T-cell (primary cell): ENCODE results near the gene RILPL1. TPM values are rescaled to one million over a fixed set of nuclear protein-coding genes. Genes with fewer than 3 reads are reported as not detected.
A peak's percentile ranks its signal among the peaks of the same experiment; 100 is the strongest.
"Not testable (repeated sequence)": the region's sequence is repeated elsewhere in the genome, so short reads cannot be mapped to it uniquely, and the experiment has no call there.

Experiments used
- ATAC-seq, 4 experiments: fragments of 200-7000 bp in 3 of 4; fragments of 150-1000 bp in 1 of 4; cut with Tn5 transposase; replicated peaks in 1 of 4; 1 replicate in 3 of 4; 2 replicates in 1 of 4; pipeline ENCODE4 v1.10.0; 2021; ENCODE audit warnings: moderate library complexity in 3 of 4, mild to moderate bottlenecking in 2 of 4, moderate number of reproducible peaks in 1 of 4
- CTCF ChIA-PET, 2 donors: fragments of 300-600 bp; sonication (Branson Sonifier 250); formaldehyde crosslinking; loops; one replicate each; lab custom pipeline; 2022; ENCODE audit warnings: antibody characterized with exemption in 2 of 2; lab: Charles Lee
- POLR2A ChIA-PET, 2 donors: fragments of 300-600 bp; sonication (Branson Sonifier 250); formaldehyde crosslinking; loops; one replicate each; lab custom pipeline; 2022; ENCODE audit warnings: antibody characterized with exemption in 2 of 2; lab: Charles Lee
- DNase-seq, 35 experiments: peaks; one replicate each; pipeline versions ENCODE4 v3.0.0 to v3.0.0-alpha.2; 2013 to 2023
- H3K27ac ChIP-seq: one replicate; pipeline ENCODE4 v1.5.1; 2013; ENCODE audit warnings: low read length
- H3K27me3 ChIP-seq, 2 experiments: replicated peaks in 1 of 2; 1 replicate in 1 of 2; 2 replicates in 1 of 2; pipeline versions ENCODE4 v1.6.1 to v1.7.0; 2013; ENCODE audit warnings: low read length in 1 of 2, mixed read lengths in 1 of 2; ENCODE audit not compliant: control insufficient read depth in 2 of 2, insufficient read depth in 2 of 2; ENCODE audit errors: extremely low read depth in 1 of 2
- H3K36me3 ChIP-seq, 2 donors: 1 replicate in 1 of 2; 2 replicates in 1 of 2; pipeline versions ENCODE4 v1.6.1 to v1.7.0; 2013; ENCODE audit warnings: low read length in 1 of 2; ENCODE audit not compliant: control insufficient read depth in 2 of 2, insufficient read depth in 1 of 2; ENCODE audit errors: extremely low read depth in 1 of 2
- H3K4me1 ChIP-seq, 2 experiments: 1 replicate in 1 of 2; 2 replicates in 1 of 2; pipeline versions ENCODE4 v1.6.1 to v1.7.0; 2013; ENCODE audit warnings: low read length in 2 of 2, mixed read lengths in 1 of 2; ENCODE audit not compliant: insufficient read depth in 2 of 2, control insufficient read depth in 1 of 2; ENCODE audit errors: extremely low read depth in 1 of 2
- H3K4me3 ChIP-seq, 2 donors: 1 replicate in 1 of 2; 2 replicates in 1 of 2; pipeline versions ENCODE4 v1.5.1 to v1.7.0; 2013; ENCODE audit warnings: mild to moderate bottlenecking in 2 of 2, low read length in 1 of 2, moderate library complexity in 1 of 2; ENCODE audit not compliant: control insufficient read depth in 1 of 2; ENCODE audit errors: extremely low read depth in 1 of 2
- H3K9me3 ChIP-seq: 2 replicates; pipeline ENCODE4 v1.7.0; 2013
- H3K27ac Mint-ChIP-seq, 2 donors: one replicate each; pipeline ENCODE4 v1.8.0; 2020 to 2021; ENCODE audit warnings: mild to moderate bottlenecking in 2 of 2, mixed read lengths in 2 of 2
- H3K27me3 Mint-ChIP-seq, 2 donors: one replicate each; pipeline ENCODE4 v1.8.0; 2021 to 2022; ENCODE audit warnings: mixed read lengths in 2 of 2
- H3K36me3 Mint-ChIP-seq: one replicate; pipeline ENCODE4 v1.8.0; 2021; ENCODE audit warnings: mixed read lengths
- H3K4me1 Mint-ChIP-seq, 3 donors: one replicate each; pipeline ENCODE4 v1.8.0; 2020 to 2022; ENCODE audit warnings: mixed read lengths in 3 of 3, mild to moderate bottlenecking in 1 of 3
- H3K4me3 Mint-ChIP-seq, 3 donors: one replicate each; pipeline ENCODE4 v1.8.0; 2020 to 2022; ENCODE audit warnings: mild to moderate bottlenecking in 3 of 3, mixed read lengths in 3 of 3, moderate library complexity in 3 of 3
- H3K9me3 Mint-ChIP-seq, 3 donors: one replicate each; pipeline ENCODE4 v1.8.0; 2020 to 2022; ENCODE audit warnings: mixed read lengths in 3 of 3
- WGBS: methylation state at CpG from one replicate; pipeline ENCODE4 v1.1.5; 2013; ENCODE audit warnings: missing lambda C conversion rate; ENCODE audit not compliant: insufficient coverage; 5-methylcytosine and 5-hydroxymethylcytosine counted together
- total RNA-seq, 35 experiments: library from RNA in 6 of 35; stranded (reverse) in 6 of 35; fragments of 120-200 nt in 1 of 35; gene quantifications; one replicate each; pipeline versions ENCODE4 v1.2.1 to v1.2.4 and lab custom pipeline; 2013 to 2026

Gene RILPL1
- total RNA-seq (1 to 10 TPM; 2.8 to 8.9 (median 6.1) TPM), total RNA-seq (lab: John Stamatoyannopoulos, UW) (1.2 to 11.4 (median 5.5) reads per million in 29 experiments)
- 2.6 TPM for total RNA-seq (2013)

DNA sequence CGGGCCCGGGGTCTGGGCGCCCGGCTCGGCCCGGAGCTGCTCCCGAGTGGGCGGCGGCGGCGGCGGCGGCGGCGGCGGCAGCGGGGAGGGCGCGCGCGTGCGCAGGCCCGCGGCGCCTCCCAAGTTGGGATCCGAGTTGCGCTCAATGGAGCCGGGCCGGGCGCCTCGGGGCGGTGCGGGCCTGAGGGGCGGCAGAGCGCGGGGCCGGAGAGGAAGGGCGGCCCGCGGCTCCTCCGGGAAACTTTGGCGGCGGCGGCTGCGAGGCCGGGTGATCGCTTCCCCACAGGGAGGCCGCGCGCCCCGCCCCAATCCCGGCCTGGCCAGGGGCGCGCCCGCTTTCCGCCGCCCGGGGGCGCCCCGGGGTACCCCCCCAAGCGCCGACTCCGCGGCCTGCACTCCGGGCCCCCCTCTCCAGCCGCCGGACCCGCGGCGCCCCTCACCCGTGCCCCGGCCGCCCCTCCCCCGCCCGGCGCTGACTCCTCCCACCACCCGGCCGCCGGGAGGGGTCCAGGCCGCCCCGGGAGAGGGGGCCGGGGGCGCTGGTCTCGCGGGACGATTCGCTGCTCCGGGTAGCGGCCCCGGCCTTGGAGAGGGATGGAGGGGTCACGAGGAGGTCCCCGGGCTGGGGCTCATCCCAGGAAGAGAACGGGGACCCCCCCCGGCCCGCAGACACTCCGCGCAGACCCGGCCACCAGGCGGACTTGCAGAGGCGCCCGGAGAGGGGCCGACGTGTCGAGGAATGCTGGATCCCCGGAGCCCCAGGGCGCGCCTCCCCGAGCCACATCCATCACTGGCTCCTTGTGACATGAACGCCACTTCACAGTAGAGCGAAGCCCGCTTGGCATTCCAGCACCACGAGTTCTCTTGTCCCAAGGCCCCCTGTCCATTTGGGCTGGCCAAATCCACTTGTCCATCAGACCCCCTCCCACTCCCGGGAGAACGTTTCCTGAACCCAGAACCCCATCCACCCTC, at the start of gene RILPL1:
TSS of gene RILPL1 (minus strand) at position 48 of the 972 bp plus-strand sequence. CDS start 237 bp downstream, outside the sequence.
- DNase-seq (peak in 34 of 35 experiments; percentile 5 to 67 (median 25)), ATAC-seq (peak; percentile 77 to 82 (median 78))
- Histone ChIP-seq H3K27me3 (peaks cover 0 to 5% of the 10 kb centered on the region in 2 experiments), H3K4me3 (peak within 1 kb of the TSS; percentile 65 to 67), H3K27ac (no peak within 1 kb of the TSS), H3K4me1 (peaks cover 10 to 22% of the 10 kb centered on the region in 2 experiments), H3K36me3 (peaks cover 0 to 3% of the 10 kb centered on the region in 2 donors), H3K9me3 (no peaks in the 10 kb centered on the region)
- Mint-ChIP-seq H3K9me3 (no peaks in the 10 kb centered on the region), H3K36me3 (peaks cover under 1% of the 10 kb centered on the region), H3K27me3 (no peaks in the 10 kb centered on the region), H3K4me1 (peaks cover 20 to 24% (median 22%) of the 10 kb centered on the region in 3 donors), H3K27ac (peak within 1 kb of the TSS; percentile 66 to 77), H3K4me3 (peak within 1 kb of the TSS; percentile 81 to 87 (median 82))
- ChIA-PET POLR2A (interaction anchor here in 1 of 2 donors (0.5 kb wide), 1 partner anchor 113 kb away, joined by 6 read pairs; no protein-coding TSS in a partner anchor), CTCF (no interaction called here)
- WGBS, result under 1% methylated on average over 96 of the region's 114 CpGs

GRCh38 chr12:123580772-123581171, 47.3 kb upstream of the RILPL1 start:
- CTCF ChIA-PET, result interaction anchor here in 1 of 2 donors (0.7 to 1.4 kb wide), 2 partner anchors 195 to 537 kb away, joined by 4 to 5 read pairs; no protein-coding TSS in a partner anchor
- Mint-ChIP-seq H3K4me3 (no peak overlapping the region), H3K27ac (peak overlapping the region in 1 of 2 donors; percentile 66), H3K36me3 (no peaks in the 10 kb centered on the region), H3K9me3 (no peaks in the 10 kb centered on the region), H3K4me1 (peaks cover 23 to 31% (median 26%) of the 10 kb centered on the region in 3 donors), H3K27me3 (no peaks in the 10 kb centered on the region)
- ATAC-seq (no peak), DNase-seq (no peak)
- Histone ChIP-seq H3K9me3 (no peaks in the 10 kb centered on the region), H3K27ac (no peak overlapping the region), H3K36me3 (no peaks in the 10 kb centered on the region), H3K27me3 (no peaks in the 10 kb centered on the region), H3K4me3 (no peak overlapping the region), H3K4me1 (peaks cover 12 to 29% of the 10 kb centered on the region in 2 experiments)
- POLR2A ChIA-PET, result no interaction called here
- 94% methylated on average over 3 of the region's 4 CpGs for WGBS

- H3K9me3 Mint-ChIP-seq, H3K27me3 ChIP-seq, POLR2A ChIA-PET, DNase-seq, H3K27me3 Mint-ChIP-seq, H3K36me3 ChIP-seq, H3K27ac ChIP-seq, H3K36me3 Mint-ChIP-seq, H3K27ac Mint-ChIP-seq, H3K4me3 ChIP-seq, H3K4me3 Mint-ChIP-seq, H3K9me3 ChIP-seq, ATAC-seq: not testable (repeated sequence)
- CTCF ChIA-PET, result interaction anchor here in 1 of 2 donors (0.7 kb wide), 1 partner anchor 56 kb away, joined by 6 read pairs; no protein-coding TSS in a partner anchor
- no CpG with 5 or more reads among the region's 4 CpGs for WGBS
- H3K4me1 Mint-ChIP-seq, result peaks cover 12 to 19% (median 17%) of the 10 kb centered on the region in 3 donors
- H3K4me1 ChIP-seq, result peaks cover 4 to 18% of the 10 kb centered on the region in 2 experiments
These were observed 45.3 kb upstream of the RILPL1 start for GRCh38 chr12:123578829-123579228.

GRCh38 chr12:123578243-123578642, 44.7 kb upstream of the RILPL1 start:
- peaks cover 12 to 17% (median 15%) of the 10 kb centered on the region in 3 donors for H3K4me1 Mint-ChIP-seq
- CTCF ChIA-PET, result interaction anchor here in 1 of 2 donors (0.7 kb wide), 2 partner anchors 34 to 56 kb away, joined by 5 to 6 read pairs; no protein-coding TSS in a partner anchor
- H3K27ac ChIP-seq, result no peak overlapping the region
- no peaks in the 10 kb centered on the region for H3K9me3 ChIP-seq
- no peaks in the 10 kb centered on the region for H3K36me3 ChIP-seq
- ATAC-seq (no peak), DNase-seq (no peak)
- H3K9me3 Mint-ChIP-seq, result no peaks in the 10 kb centered on the region
- H3K27me3 Mint-ChIP-seq, result no peaks in the 10 kb centered on the region
- H3K36me3 Mint-ChIP-seq, result no peaks in the 10 kb centered on the region
- H3K27me3 ChIP-seq, result no peaks in the 10 kb centered on the region
- no peak overlapping the region for H3K4me3 ChIP-seq
- POLR2A ChIA-PET, result no interaction called here
- WGBS, result no CpG with 5 or more reads among the region's 3 CpGs
- H3K4me3 Mint-ChIP-seq, result no peak overlapping the region
- no peak overlapping the region for H3K27ac Mint-ChIP-seq
- peaks cover 3 to 14% of the 10 kb centered on the region in 2 experiments for H3K4me1 ChIP-seq

- Mint-ChIP-seq H3K36me3 (no peaks in the 10 kb centered on the region), H3K27ac (no peak overlapping the region), H3K4me1 (peaks cover 0 to 5% (median 0%) of the 10 kb centered on the region in 3 donors), H3K4me3 (no peak overlapping the region), H3K9me3 (no peaks in the 10 kb centered on the region), H3K27me3 (no peaks in the 10 kb centered on the region)
- Histone ChIP-seq H3K9me3 (no peaks in the 10 kb centered on the region), H3K27ac (no peak overlapping the region), H3K36me3 (no peaks in the 10 kb centered on the region), H3K4me3 (no peak overlapping the region), H3K4me1 (no peaks in the 10 kb centered on the region), H3K27me3 (no peaks in the 10 kb centered on the region)
- DNase-seq (no peak), ATAC-seq (no peak)
- WGBS, result 100% methylated on average over 1 of the region's 1 CpG
- ChIA-PET POLR2A (no interaction called here), CTCF (no interaction called here)
These were observed 43.1 kb upstream of the RILPL1 start for GRCh38 chr12:123576611-123577010.

DNA sequence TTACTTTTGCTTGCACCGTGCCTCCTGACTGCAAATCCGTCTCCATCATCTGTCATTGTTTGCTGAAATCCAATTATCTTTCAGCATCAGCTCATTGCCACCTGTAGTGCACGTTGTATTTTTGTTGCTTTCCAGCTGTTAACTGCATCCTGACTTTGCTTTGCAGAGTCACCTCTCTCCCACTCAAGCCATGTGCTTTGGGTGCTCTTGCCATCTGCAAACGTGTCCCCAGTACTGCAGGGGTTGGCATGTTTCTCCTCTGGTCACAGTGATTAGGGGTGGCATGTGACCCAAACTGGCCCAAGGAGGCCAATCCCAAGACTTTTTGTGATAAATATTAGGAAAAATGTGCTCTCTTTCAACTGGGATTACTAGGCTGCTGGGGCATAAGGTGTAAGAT, 40.4 kb upstream of the RILPL1 start:
- H3K4me1 ChIP-seq, result no peaks in the 10 kb centered on the region
- Mint-ChIP-seq H3K27ac (no peak overlapping the region), H3K4me3 (no peak overlapping the region), H3K36me3 (no peaks in the 10 kb centered on the region), H3K9me3 (no peaks in the 10 kb centered on the region), H3K4me1 (peaks cover 5 to 7% (median 5%) of the 10 kb centered on the region in 3 donors), H3K27me3 (peaks cover 0 to 9% of the 10 kb centered on the region in 2 donors)
- no peaks in the 10 kb centered on the region for H3K9me3 ChIP-seq
- ATAC-seq, result no peak
- WGBS, result 53% methylated on average over 3 of the region's 4 CpGs
- H3K36me3 ChIP-seq, result no peaks in the 10 kb centered on the region
- H3K27me3 ChIP-seq, result peaks cover 0 to 4% of the 10 kb centered on the region in 2 experiments
- ChIA-PET POLR2A (no interaction called here), CTCF (no interaction called here)
- H3K27ac ChIP-seq, result no peak overlapping the region
- DNase-seq, result no peak
- H3K4me3 ChIP-seq, result no peak overlapping the region
